NCI-H1105 (cell line): ENCODE results near the gene ARG2.
"Not testable (repeated sequence)": the region's sequence is repeated elsewhere in the genome, so short reads cannot be mapped to it uniquely, and the experiment has no call there.

ENCODE experiments used
- DNase-seq: peaks from one replicate; lab custom pipeline; 2025; lab: John Stamatoyannopoulos, UW

ARG2 gene

DNA sequence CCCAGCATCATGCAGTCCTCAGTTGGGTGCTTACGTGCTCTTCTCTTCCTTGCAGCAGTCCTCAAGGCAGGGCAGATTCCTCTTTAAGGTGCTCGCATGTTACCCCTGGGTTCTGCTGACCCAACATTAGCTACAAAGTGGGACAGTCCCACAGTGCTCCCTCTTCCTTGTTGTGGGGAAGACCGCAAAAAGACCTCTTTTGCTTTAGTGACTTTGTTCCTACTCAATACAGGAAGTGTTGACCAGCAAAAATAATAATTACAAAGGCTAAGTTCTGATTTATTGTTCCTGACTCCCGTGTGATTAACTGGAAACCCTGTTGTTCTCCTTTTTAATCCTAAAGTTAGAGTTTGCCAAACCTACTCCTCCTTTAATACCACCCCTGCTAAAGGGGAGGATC is 33.4 kb upstream of the ARG2 start:
- DNase-seq = no peak

DNA sequence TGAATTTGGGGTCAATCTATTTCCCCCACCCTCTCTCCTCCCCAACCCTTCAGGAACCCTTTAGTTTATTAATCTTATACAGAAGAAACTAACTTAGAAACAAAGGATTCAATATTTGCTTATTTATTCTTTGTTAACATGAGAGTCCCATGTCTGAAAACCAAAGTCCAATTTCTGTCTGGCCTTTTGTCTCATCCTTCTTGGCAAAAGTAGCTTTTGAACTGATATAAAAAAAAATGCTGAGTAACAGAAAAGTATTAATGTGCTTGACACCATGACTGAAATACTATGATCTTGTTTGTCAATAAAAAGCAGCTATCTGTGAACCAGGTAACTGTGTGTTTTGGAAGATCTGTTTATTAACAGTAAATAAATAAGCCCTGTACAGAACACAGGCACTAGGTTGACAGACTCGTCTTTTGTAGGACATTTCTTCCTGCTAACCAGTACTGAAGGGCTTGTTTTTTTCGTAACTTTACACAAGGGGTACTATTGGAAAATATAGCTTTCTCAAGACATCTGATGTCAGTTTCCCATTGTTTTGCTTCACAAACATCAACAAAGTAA is 30.4 kb upstream of the ARG2 start:
- no peak for DNase-seq

DNA sequence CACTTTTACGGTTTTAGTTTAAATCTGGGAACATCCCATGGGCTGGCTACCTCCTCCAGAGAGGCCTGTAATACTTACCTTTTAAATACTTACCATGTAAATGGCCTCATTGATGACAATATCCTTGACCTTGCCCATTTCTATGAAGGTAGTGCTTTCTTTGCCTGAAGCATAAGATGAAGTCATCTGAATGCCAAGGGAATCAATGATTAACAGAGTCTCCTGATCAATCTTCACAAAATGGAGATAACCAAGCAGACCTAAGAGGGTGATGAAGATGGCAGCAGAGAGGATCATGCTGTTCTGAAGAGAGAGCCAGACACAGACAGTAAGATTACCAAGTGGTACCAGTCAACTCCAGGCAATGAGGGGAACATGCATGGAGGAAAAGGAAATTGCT is 26.1 kb upstream of the ARG2 start:
- DNase-seq = not testable (repeated sequence)

DNA sequence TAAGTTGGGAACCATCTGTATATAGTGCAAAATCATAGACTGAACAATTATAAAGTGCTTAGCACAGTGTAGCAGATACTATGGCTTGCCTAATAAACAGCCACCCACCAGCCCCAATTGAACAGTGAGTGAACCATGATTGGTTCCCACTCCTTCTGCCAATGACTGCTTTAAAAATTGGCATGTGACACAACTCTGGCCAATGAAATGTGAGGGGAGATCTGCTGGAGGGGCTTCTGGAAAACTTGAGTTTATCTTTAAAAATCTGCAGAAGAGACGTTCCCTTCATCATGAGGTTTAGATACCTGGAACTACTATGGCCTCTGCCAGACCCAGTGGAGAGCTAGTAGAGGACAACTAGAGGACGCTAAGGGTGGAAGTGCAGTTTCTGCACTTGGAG is 24.3 kb upstream of the ARG2 start:
- DNase-seq = no peak

DNA sequence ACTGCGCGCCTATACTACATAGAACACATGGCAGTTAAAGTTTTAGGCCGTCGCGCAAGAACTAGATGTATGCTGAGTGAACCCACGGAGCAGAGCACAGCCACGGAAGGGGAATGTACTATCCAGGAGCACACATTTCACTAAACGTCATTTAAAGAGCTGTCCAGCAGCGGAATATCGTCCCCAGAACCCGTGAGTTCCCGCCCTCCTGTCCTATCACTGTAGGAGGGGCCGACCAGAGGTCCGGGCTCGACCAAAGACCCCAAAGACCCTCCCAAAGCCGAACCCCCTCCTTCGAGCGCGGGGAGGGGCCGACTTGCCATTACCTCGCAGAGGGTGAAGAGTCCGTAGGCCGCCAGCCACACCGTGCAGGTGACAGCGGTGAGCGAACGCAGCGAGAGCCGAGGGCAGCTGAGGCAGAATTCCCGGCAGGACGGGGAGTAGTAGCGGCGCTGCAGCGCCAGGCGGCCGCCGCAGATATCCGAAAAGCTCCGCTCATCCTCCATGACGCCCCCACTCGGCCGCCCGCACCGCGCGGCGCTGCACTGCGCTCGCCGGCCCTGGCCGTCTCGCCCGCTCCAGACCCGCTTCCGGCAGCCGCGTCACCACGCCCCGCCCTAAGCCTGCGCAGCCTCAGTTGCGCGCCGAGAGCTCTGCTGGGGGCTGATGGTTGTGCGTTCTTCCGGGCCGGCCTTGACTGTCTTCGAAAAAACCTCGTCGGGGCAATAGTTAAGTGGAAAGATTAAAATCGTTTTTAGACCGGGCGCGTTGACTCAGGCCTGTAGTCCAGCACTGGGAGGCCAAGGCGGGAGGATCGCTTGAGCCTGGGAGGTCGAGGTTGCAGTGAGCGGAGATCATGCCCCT is 19.8 kb upstream of the ARG2 start, which contains the start of gene PIGH:
Gene PIGH, minus strand, starts transcription at position 571 of the 864 bp plus-strand sequence. Its CDS starts 65 bp downstream, at position 506.
- DNase-seq = peak; percentile 84

DNA sequence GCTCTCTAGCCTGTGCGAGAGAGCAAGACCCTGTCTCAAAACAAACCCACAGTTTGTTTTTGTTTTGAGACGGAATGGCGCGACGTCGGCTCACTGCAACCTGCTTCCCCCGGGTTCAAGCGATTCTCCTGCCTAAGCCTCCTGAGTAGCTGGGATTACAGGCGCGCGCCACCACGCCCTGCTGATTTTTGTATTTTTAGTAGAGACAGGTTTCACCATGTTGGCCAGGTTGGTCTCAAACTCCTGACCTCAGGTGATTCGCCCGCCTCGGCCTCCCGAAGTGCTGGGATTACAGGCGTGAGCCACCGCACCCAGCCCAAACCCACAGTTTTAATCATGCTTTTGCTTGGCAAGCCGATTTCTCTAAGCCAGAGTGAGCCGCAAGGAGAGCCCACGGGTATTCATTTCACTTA is 19.2 kb upstream of the ARG2 start:
- DNase-seq = not testable (repeated sequence)

DNA sequence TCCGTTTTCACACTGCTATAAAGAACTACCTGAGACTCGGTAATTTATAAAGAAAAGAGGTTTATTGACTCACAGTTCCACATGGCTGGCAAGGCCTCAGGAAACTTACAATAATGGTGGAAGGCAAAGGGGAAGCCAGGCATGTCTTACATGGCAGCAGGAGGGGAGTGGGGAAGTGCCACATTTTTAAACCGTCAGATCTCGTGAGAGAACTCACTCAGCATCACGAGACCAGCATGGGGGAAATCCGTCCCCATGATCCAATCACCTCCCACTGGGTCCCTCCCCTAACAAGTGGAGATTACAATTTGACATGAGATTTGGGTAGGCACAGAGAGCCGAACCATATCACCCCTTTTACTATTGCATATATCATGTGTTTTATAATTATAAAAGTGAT is 17.6 kb upstream of the ARG2 start:
- DNase-seq = no peak

DNA sequence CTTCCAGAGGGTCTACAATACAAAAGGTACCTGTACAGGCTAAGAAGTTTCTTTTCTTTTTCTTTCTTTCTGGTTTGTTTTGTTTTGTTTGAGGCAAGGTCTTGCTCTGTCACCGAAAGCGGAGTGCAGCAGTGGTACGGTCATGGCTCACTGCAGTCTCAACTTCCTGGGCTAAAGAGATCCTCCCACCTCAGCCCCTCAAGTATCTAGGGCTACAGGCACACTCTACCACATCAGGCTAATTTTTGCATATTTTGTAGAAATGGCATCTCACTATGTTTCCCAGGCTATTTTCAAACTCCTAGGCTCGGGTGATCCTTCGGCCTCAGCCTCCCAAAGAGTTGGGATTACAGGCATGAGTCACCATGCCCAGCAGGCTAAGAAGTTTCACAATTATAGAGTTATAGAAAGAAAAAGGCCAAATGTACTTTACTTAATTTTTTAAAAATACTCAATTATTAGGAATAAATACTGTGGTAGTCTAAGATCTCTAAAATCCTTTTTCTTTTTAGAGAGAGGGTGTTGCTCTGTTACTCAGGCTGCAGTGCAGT is 16.6 kb upstream of the ARG2 start:
- DNase-seq = no peak

DNA sequence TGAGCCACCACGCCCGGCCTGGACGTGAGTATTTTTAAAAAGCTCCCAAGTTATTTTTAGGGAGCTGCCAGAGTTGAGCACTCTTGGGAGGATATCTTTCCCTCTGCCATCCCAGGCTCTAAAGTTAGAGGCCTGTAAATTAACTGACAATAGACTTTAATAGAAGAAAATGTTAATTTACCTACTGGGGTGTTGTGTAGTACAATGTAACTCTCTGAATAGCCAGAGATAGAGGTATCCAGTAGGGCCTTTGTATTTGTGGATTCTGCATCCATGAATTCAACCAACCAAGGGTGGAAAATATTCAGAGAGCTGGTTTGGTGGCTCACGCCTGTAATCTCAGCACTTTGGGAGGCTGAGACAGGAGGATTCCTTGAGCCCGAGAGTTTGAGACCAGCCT is 12.1 kb upstream of the ARG2 start:
- DNase-seq = no peak

DNA sequence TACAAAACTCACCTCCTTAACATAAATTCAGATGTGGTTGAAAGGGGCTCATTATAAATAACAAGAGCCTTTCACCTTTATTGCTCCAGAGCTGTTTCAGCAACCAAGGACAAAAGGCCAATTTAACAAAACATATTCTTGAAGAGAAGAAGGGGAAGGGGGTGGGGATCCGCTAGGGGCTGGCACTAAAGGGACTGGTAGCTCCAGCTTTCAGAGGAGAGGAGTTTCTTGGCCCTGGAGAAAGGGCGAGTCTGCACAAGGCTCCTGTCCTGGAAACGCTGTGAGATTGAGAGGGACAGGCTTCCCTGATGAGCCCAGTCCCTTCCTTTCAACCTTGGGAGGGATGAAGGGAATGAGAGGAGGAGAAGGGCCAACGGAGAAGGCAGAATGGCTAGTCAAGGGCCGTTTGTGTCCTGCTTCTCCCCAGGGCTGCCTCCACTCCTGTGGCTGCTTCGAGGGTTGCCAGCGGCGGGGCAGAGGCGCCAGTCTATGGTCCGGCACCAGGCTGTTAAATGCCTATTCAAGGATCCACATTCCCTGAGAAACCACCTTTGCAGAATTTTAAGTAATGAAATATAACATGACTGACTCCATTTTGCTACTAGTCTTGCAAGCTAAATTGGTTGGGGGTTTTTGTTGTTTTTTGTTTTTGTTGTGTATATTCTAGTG is 9.9 kb upstream of the ARG2 start:
- no peak for DNase-seq

DNA sequence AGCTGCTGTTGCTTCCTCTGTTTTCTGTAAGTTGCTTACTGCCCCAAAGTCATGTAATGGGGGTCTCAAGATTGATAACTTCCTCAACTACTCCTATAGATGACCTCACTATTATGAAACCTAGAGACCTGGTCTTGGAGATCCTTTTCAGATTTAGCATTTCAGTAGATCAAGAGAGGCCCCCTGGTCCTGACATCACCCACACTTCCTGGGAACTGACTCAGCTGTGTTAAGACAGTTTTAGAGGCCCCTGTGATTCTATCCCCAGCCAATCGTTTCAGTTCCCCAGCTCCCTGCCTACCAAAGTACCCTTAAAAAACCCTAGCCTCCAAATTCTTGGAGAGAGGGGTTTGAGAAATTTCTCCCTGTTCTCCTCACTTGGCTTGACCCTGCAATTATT is 9.2 kb upstream of the ARG2 start:
- no peak for DNase-seq

DNA sequence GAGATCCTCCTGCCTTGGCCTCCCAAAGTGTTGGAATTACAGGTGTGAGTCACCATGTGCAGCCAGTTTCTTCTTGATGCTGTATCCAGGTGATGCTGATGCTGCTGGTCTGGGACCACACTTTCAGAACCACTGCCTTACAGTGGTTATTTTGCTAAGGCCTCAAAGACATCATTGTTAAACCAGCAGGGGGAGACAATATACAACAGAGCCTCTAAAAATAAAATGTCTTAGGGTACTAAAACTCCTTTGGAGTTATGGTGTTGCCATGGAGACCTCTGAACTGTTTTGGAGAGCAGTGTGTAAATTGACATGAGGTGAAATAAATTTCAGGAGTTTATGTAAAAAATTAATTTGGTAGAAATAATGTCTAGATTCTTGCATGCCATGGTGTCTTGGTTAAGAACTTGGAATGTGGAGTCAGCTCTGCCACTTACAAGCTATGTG is 1.1 kb upstream of the ARG2 start:
- peak; percentile 57 for DNase-seq

DNA sequence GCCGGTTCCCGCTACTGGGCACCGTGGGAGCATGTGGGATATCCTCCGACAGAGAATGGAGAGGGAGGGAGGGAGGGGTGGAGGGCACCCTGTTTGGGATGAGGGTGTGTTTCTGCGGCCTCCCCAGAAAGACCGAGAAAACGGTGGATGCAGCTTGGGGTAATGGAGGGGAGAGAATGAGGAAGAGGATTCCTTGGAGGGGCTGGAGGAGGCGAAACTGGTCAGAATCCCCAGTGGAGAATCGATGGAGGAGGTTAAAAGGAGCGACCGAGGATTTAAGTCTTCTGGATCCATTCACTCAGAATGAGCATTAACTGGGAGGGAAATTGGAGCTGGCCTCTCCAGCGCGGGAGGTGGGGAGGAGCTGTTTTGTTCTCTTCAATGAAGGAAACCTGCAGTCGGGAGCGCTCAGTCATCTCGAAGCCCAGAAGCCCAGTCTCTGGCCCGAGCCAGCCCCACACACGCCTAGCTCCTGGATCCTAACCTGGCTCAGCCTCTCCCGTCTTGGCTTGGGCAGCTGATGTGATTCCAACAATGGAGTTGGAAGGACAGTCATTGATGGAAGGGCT is 581 bp downstream of the ARG2 start:
- peak; percentile 46 for DNase-seq

DNA sequence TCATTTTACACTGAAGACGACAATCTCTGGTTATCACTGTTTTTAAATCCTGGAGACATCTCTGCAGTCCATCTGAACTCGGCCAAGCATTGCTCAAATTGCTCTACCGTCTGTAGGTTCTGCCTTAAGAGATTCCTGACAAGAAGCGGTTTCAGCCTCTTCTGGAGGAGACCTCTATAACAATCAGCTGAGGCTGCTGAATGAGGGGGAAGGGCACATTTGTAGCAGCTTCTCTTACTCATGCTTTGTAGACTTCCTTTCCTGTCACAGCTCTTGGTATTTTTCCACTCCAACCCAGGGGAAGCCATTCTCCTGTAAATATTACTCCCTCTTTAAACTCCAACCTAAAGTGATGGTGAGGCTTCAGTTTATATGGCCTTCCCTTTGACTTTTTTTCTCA is 3.0 kb downstream of the ARG2 start:
- DNase-seq = no peak

DNA sequence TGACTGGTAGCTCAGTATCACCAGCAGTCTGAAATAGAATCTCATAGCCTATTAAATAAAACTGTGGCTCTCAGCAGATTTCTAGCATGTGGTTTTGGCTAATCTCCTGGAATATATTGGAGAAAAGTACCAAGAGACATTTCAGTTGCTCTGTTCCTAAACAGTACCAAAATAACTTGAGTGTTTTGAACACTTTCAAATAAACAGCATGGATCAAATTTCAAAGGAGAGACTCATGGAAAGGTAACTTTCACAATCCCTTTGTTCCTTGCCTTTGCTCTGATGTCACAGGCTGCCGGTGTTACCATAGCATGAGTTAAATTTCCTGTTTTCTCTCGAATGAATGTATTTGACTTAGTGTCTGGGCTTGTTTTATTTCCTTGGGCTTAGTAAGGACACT is 3.4 kb downstream of the ARG2 start:
- no peak for DNase-seq

DNA sequence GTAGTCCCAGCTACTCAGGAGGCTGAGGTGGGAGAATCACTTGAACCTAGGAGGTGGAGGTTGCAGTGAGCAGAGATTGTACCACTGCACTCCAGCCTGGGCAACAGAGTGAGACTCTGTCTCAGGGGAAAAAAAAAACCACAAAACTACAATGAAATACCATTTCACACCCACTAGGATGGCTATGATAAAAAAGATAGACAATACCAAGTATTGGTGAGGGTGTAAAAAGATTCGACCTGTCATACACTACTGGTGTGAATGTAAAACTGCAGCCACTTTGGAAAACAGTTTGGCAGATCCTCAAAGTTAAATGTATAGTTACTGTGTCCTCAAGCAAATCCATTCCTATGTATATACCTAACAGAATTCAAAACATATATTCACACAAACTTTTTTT is 6.4 kb downstream of the ARG2 start:
- DNase-seq = not testable (repeated sequence)

DNA sequence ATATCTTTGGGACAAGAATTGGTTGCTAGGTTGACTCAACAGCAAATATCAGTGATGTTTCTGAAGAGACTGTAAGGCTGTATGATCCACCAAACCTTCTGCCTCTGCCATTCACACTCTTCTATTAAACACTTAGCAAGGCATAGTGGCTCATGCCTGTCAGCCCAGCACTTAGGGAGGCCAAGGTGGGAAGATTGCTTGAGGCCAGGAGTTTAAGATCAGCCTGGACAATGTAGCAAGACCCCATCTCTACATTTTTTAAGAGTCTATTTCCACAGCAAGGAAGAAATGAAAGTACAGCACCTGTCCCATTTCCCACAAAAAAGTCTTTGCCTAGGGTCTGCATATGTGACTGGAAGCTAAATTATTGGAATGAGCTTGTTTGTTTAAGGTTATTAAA is 7.8 kb downstream of the ARG2 start:
- no peak for DNase-seq

DNA sequence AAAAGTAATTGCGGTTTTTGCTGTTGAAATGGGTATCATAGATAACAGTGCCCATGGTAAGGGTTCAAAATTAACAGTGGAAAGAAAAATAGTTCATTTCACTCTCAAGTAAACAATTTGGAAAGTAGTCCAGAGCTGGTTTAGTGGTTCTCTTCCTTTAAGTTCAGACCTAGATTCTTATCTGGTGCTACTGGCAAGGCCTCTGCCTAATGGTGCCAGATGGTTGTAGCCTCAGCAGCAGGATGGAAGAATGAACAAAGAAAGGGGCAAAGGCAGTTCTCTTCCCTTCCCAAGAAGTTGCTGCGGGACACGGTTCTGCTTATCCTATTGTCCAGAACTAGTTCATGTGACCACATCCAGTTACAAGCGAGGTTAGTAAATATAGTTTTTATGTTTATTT is 10.5 kb downstream of the ARG2 start:
- no peak for DNase-seq

DNA sequence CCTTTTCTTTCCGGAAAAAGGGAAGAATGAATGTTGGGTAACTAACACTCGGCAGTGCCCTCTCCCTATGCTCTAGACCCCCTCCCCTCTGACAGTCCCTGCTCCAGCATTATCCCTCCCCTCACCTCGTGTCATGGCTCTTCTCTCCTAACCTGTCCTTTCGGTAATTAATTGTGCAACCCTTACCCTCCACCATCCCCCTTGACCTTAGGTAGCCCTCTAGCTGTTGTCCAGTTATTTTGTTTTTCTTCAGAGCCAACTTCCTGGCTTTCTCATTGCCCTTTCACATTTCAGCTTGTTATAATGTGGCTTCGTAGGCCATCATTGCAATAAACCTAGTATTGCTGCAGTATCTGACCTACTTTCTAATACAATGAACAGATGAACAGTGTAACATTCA is 11.2 kb downstream of the ARG2 start:
- DNase-seq = no peak

DNA sequence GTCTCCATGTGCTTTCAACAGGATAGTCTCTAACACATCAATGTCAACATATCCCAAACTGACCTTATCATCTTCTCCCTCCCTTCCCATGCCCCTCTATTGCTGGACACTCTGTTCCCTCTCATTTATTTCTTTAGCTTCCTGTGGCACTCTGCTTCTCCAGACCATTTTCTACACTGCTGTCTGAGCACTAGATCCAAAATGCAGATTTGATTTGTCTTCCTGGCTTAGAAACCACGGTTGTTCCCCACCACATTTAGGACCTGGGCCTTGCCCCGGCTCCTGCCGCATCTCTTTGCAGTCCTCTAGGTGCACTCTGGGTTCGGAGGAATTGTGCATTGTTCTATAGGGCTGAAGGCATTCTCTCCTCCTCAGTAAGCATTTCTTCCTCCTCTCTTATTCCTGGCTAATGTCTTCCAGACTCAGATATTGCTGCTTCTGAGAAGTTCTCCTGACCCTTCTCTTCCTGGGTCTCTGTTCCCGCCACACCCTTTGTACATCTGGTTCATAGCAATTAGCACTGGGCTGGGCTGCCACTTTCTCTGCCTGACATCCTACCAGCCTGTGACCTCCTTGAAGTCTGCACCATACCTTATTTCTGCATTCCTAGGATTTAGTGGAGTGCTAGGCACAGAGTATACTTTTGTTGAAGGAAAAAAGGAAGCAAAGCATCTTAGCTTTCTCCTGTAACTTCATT is 13.9 kb downstream of the ARG2 start:
- DNase-seq = no peak

DNA sequence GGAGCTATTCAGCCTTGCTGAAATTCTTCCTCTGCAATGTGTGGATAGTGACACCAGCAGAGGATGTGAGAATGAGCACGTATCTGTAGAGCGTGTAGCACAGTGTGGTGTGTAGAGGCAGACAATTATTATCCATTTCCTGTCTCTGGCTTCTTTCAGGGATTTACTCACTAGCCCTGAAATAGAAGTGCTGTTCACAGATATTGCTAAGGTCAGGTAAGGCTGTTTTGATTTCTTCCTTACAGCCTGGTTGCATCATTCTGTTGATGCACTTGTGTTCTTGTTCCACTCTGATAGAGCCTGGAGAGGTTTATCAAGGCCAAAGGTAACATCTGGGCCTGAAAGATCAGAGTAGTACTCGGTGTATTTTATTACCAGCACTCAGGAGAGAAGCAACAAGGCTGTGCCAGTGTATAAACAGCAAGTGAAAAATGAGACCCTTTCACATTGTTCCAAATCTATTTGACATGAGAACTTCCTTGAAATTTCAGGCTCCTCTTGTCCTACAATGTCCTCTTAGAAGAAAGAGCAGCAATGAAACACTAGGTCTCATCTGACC is 16.7 kb downstream of the ARG2 start:
- no peak for DNase-seq

DNA sequence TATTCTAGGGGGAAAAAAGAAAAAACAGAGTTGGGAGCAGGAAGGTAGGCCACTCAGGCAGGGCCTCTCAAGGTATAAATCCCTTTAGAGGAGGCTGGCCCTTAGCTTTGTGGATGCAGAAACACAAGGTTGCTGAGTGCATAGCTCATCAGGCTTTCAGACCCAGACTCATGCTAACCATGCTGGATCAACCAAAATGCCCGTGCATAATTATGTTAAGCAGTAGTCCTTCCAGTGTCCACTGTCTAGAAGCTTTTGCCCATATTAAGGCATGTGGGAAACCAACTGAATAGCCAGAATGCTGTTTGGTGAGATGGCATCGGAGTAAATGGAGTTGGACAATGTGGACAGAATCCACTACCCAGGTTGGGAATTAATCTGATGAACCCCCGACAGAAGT is 18.9 kb downstream of the ARG2 start:
- DNase-seq = no peak
